Transverse colon (tissue), 4 donors: ENCODE data around the gene FAM3C.
"Not testable (repeated sequence)": the region's sequence is repeated elsewhere in the genome, so short reads cannot be mapped to it uniquely, and the experiment has no call there.

Source experiments
- EP300 ChIP-seq: sonication (generic); formaldehyde crosslinking; IDR thresholded peaks from one replicate; pipeline ENCODE4 v1.6.1; 2017; ENCODE audit warnings: antibody characterized with exemption, low read depth
- POLR2AphosphoS5 ChIP-seq, 3 donors: sonication (generic); formaldehyde crosslinking; IDR thresholded peaks; one replicate each; pipeline ENCODE4 v1.6.1; 2016; ENCODE audit warnings: antibody characterized with exemption in 3 of 3
- TF ChIP-seq, protein P1 (sequence below), 5 experiments: fragments of 200-600 bp in 3 of 5; fragments of 450-650 bp in 2 of 5; sonication (generic) in 3 of 5; IDR thresholded peaks; 1 replicate in 2 of 5; 2 replicates in 3 of 5; pipeline ENCODE4 v1.5.1; 2016 to 2017; ENCODE audit warnings: antibody characterized with exemption in 5 of 5, inconsistent platforms in 3 of 5, mild to moderate bottlenecking in 2 of 5, moderate library complexity in 1 of 5

GRCh38 chr7:121421743-121422142 is 25.6 kb upstream of the FAM3C start:
- TF ChIP-seq, protein P1, sequence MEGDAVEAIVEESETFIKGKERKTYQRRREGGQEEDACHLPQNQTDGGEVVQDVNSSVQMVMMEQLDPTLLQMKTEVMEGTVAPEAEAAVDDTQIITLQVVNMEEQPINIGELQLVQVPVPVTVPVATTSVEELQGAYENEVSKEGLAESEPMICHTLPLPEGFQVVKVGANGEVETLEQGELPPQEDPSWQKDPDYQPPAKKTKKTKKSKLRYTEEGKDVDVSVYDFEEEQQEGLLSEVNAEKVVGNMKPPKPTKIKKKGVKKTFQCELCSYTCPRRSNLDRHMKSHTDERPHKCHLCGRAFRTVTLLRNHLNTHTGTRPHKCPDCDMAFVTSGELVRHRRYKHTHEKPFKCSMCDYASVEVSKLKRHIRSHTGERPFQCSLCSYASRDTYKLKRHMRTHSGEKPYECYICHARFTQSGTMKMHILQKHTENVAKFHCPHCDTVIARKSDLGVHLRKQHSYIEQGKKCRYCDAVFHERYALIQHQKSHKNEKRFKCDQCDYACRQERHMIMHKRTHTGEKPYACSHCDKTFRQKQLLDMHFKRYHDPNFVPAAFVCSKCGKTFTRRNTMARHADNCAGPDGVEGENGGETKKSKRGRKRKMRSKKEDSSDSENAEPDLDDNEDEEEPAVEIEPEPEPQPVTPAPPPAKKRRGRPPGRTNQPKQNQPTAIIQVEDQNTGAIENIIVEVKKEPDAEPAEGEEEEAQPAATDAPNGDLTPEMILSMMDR (IDR thresholded peaks at IDR 0.05) = not testable (repeated sequence)
- TF ChIP-seq EP300; POLR2AphosphoS5 (IDR thresholded peaks at IDR 0.05): not testable (repeated sequence)
